Spleen (tissue), 11 donors: ENCODE data around the gene BRD1. TPM values are rescaled to one million over a fixed set of nuclear protein-coding genes. Genes with fewer than 3 reads are reported as not detected.

Experiments used
- DNase-seq: peaks from one replicate; pipeline ENCODE4 v3.0.0-alpha.2; 2020
- H3K27ac ChIP-seq, 8 donors: fragments of 200-600 bp; sonication (generic) in 7 of 8; 1 replicate in 4 of 8; 2 replicates in 4 of 8; pipeline versions ENCODE4 v1.5.0 to v1.8.0; 2016 to 2021; ENCODE audit warnings: inconsistent platforms in 4 of 8, mild to moderate bottlenecking in 4 of 8, moderate library complexity in 1 of 8
- H3K27me3 ChIP-seq, 7 donors: fragments of 200-600 bp; sonication (generic) in 6 of 7; replicated peaks in 1 of 7; 1 replicate in 4 of 7; 2 replicates in 3 of 7; pipeline versions ENCODE4 v1.5.0 to v1.8.0; 2016 to 2021; ENCODE audit warnings: inconsistent platforms in 3 of 7, mild to moderate bottlenecking in 1 of 7
- H3K36me3 ChIP-seq, 6 donors: fragments of 200-600 bp; sonication (generic) in 5 of 6; 1 replicate in 4 of 6; 2 replicates in 2 of 6; pipeline versions ENCODE4 v1.5.0 to v1.8.0; 2016 to 2021; ENCODE audit warnings: inconsistent platforms in 2 of 6
- H3K4me1 ChIP-seq, 6 donors: fragments of 200-600 bp; sonication (generic) in 5 of 6; 1 replicate in 3 of 6; 2 replicates in 3 of 6; pipeline versions ENCODE4 v1.5.0 to v1.8.0; 2016 to 2021; ENCODE audit warnings: inconsistent platforms in 3 of 6
- H3K4me3 ChIP-seq, 8 donors: fragments of 200-600 bp; sonication (generic) in 7 of 8; 1 replicate in 4 of 8; 2 replicates in 4 of 8; pipeline versions ENCODE4 v1.5.0 to v1.8.0; 2016 to 2021; ENCODE audit warnings: inconsistent platforms in 4 of 8, mild to moderate bottlenecking in 4 of 8, moderate library complexity in 2 of 8
- H3K9me3 ChIP-seq, 8 donors: fragments of 200-600 bp; sonication (generic) in 7 of 8; 1 replicate in 4 of 8; 2 replicates in 4 of 8; pipeline versions ENCODE4 v1.5.0 to v1.8.0; 2016 to 2021; ENCODE audit warnings: inconsistent platforms in 4 of 8
- CTCF ChIP-seq, 11 experiments: fragments of 200-600 bp in 7 of 11; fragments of 450-650 bp in 4 of 11; sonication (generic) in 4 of 11; IDR thresholded peaks in 8 of 11; conservative IDR thresholded peaks in 3 of 11; 1 replicate in 7 of 11; 2 replicates in 4 of 11; pipeline versions ENCODE4 v1.4.0 to v1.8.0; 2016 to 2021; ENCODE audit warnings: antibody characterized with exemption in 11 of 11, inconsistent platforms in 4 of 11, mild to moderate bottlenecking in 1 of 11
- POLR2A ChIP-seq, 3 donors: fragments of 450-650 bp; IDR thresholded peaks; one replicate each; pipeline ENCODE4 v1.5.1; 2017; ENCODE audit warnings: antibody characterized with exemption in 3 of 3, mild to moderate bottlenecking in 1 of 3
- POLR2AphosphoS5 ChIP-seq, 3 donors: sonication (generic); formaldehyde crosslinking; IDR thresholded peaks; one replicate each; pipeline ENCODE4 v1.5.1; 2017; ENCODE audit warnings: antibody characterized with exemption in 3 of 3
- WGBS, 5 donors: extraction: QIAGEN DNeasy Blood & Tissue Kit in 3 of 5; methylation state at CpG; one replicate each; pipeline versions ENCODE4 v1.1.5 to v1.1.7; 2013 to 2018; 5-methylcytosine and 5-hydroxymethylcytosine counted together
- intact Hi-C: fragments of 100-400 bp; cut with DNase I; formaldehyde crosslinking; loops from one replicate; pipeline ENCODE4 v1.15.0; 2023; ENCODE audit warnings: low total_unique reads
- polyA plus RNA-seq, 3 donors: library from polyadenylated mRNA; stranded (reverse); fragments of 200-250 nt; gene quantifications; one replicate each; pipeline ENCODE4 v1.2.1, GENCODE V29; 2013
- total RNA-seq, 7 donors: library from RNA; depleted of rRNA in 3 of 7; stranded (reverse); fragments of >200 nt in 3 of 7; fragmentation: NEBNext Ultra II Directional in 4 of 7; extraction: Animal tissue kit (Norgen Biotek cat#: 25700) in 4 of 7; gene quantifications; one replicate each; pipeline versions ENCODE4 v1.1.0 to v1.2.1, GENCODE V29; 2016 to 2021
- donor health status: healthy with polysubstance abuse.
- donor health status: DM: no; HTN: no; CAD: no; lungs with moderate emphysema.
- donor health status: DM: no; HTN: no; CAD: no.
- donor health status: Bipolar disorder and iron deficiency.
- donor health status: healthy.
- donor health status: DM: no; HTN: no; CAD: no.
- donor health status: DM: yes; HTN: yes; CAD: no.

The BRD1 gene
- total and polyA plus RNA-seq, 10 donors = 14.2 to 59.6 (median 37.4) TPM

GRCh38 chr22:49752598-49753091 lies 75.0 kb downstream of the BRD1 start:
- no peak for DNase-seq
- H3K4me1 ChIP-seq = no peaks in the 10 kb centered on the region
- TF ChIP-seq POLR2AphosphoS5 (IDR thresholded peaks at IDR 0.05) = no peak
- no peak for TF ChIP-seq POLR2A (IDR thresholded peaks at IDR 0.05)
- no peak for TF ChIP-seq CTCF (IDR thresholded peaks at IDR 0.05 in 8 of 11, conservative IDR thresholded peaks at IDR 0.05 in 3 of 11)
- H3K4me3 ChIP-seq = no peak overlapping the region
- no peak overlapping the region for H3K27ac ChIP-seq
- intact Hi-C loops = no loop called here
- 60 to 72% (median 63%) methylated on average over 14 to 21 of the region's 21 CpGs for WGBS, 5 donors
- H3K36me3 ChIP-seq = no peaks in the 10 kb centered on the region
- peaks cover 0 to 61% (median 7%) of the 10 kb centered on the region in 7 donors for H3K27me3 ChIP-seq
- peaks cover 0 to 11% (median 6%) of the 10 kb centered on the region in 8 donors for H3K9me3 ChIP-seq

- WGBS, 5 donors = 81 to 88% (median 85%) methylated on average over 16 to 17 of the region's 17 CpGs
- H3K4me1 ChIP-seq = no peaks in the 10 kb centered on the region
- H3K9me3 ChIP-seq = peaks cover 2 to 16% (median 11%) of the 10 kb centered on the region in 8 donors
- no peak for TF ChIP-seq POLR2AphosphoS5 (IDR thresholded peaks at IDR 0.05)
- TF ChIP-seq POLR2A (IDR thresholded peaks at IDR 0.05) = no peak
- no peak for TF ChIP-seq CTCF (IDR thresholded peaks at IDR 0.05 in 8 of 11, conservative IDR thresholded peaks at IDR 0.05 in 3 of 11)
- H3K27ac ChIP-seq = no peak overlapping the region
- no peak overlapping the region for H3K4me3 ChIP-seq
- H3K36me3 ChIP-seq = no peaks in the 10 kb centered on the region
- peaks cover 0 to 61% (median 7%) of the 10 kb centered on the region in 7 donors for H3K27me3 ChIP-seq
- no peak for DNase-seq
- intact Hi-C loops = no loop called here
These were observed 75.6 kb downstream of the BRD1 start for GRCh38 chr22:49751966-49752597.

GRCh38 chr22:49751318-49751965 lies 76.2 kb downstream of the BRD1 start:
- Histone ChIP-seq H3K4me3 (no peak overlapping the region), H3K4me1 (no peaks in the 10 kb centered on the region), H3K36me3 (no peaks in the 10 kb centered on the region), H3K9me3 (peaks cover 4 to 23% (median 18%) of the 10 kb centered on the region in 8 donors), H3K27me3 (peaks cover 0 to 55% (median 7%) of the 10 kb centered on the region in 7 donors), H3K27ac (no peak overlapping the region)
- 78 to 87% (median 81%) methylated on average over 19 of the region's 19 CpGs for WGBS, 5 donors
- intact Hi-C loops = no loop called here
- no peak for DNase-seq
- TF ChIP-seq CTCF (IDR thresholded peaks at IDR 0.05 in 8 of 11, conservative IDR thresholded peaks at IDR 0.05 in 3 of 11) (no peak), POLR2AphosphoS5 (IDR thresholded peaks at IDR 0.05) (no peak), POLR2A (IDR thresholded peaks at IDR 0.05) (no peak)

GRCh38 chr22:49749885-49750510 lies 77.7 kb downstream of the BRD1 start:
- Histone ChIP-seq H3K36me3 (no peaks in the 10 kb centered on the region), H3K27me3 (peaks cover 0 to 46% (median 7%) of the 10 kb centered on the region in 7 donors), H3K9me3 (peaks cover 14 to 37% (median 32%) of the 10 kb centered on the region in 8 donors), H3K4me1 (no peaks in the 10 kb centered on the region), H3K4me3 (no peak overlapping the region), H3K27ac (no peak overlapping the region)
- TF ChIP-seq POLR2A (IDR thresholded peaks at IDR 0.05) = no peak
- TF ChIP-seq CTCF (IDR thresholded peaks at IDR 0.05 in 8 of 11, conservative IDR thresholded peaks at IDR 0.05 in 3 of 11) = no peak
- no peak for TF ChIP-seq POLR2AphosphoS5 (IDR thresholded peaks at IDR 0.05)
- intact Hi-C loops = no loop called here
- WGBS, 5 donors = 86 to 95% (median 90%) methylated on average over 18 to 24 of the region's 24 CpGs
- no peak for DNase-seq
